Fibroblast of skin of scalp (primary cell): ENCODE data around the gene TRMT6.

Source experiments
- DNase-seq: peaks from one replicate; pipeline ENCODE4 v3.0.0-alpha.2; 2013

Gene TRMT6

GRCh38 chr20:5895626-5896025 is 54.7 kb downstream of the TRMT6 start:
- no peak for DNase-seq

DNA sequence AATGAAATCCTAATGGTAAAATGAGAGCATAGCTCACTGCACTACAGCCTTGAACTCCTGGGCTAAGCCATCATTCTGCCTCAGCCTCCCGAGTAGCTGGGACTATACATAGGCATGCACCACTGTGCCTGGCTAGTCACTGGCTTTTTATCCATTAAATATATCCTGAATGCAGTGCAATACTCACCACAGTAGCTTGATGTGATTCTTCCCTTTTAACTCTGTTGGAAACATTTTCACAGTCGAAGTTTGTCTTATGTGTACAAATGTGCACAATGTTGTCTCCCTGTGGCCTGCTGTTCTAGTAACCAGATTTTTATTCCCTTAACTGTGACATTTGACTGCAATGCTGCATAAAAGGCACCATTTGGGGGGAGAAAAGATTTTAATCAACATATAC is 56.7 kb downstream of the TRMT6 start:
- DNase-seq: no peak

GRCh38 chr20:5893052-5893451 is 57.3 kb downstream of the TRMT6 start:
- no peak for DNase-seq

DNA sequence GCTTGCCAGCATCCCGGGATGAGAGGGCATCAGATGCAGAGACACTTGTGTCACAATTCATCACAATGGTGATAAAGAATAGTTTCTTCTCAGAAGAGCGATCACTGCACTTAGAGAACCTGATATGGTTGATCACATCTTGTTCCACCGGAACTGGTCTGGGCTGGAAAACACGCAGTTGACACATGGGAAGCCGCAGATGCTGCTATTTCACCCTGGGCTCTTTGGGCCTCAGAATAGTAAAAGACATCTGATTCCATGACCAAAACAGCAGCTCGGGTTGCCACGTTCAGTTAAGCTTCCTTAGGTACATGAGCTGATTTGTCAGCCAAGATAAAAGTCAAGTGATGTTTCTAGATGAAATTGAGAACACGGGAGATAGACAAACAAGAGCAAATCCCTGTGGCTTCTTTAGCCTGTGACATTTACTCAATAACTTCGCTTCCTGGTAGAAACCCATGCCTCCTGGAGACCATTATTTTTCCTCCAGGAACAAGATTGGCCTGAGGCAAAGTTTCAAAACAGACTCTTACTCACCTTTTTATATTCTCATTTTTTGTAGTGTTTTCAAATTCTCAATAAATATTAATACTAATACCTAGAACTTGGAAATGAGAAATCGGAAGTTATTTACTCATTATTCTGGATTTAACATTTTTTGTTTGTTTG is 59.4 kb downstream of the TRMT6 start:
- DNase-seq: no peak

DNA sequence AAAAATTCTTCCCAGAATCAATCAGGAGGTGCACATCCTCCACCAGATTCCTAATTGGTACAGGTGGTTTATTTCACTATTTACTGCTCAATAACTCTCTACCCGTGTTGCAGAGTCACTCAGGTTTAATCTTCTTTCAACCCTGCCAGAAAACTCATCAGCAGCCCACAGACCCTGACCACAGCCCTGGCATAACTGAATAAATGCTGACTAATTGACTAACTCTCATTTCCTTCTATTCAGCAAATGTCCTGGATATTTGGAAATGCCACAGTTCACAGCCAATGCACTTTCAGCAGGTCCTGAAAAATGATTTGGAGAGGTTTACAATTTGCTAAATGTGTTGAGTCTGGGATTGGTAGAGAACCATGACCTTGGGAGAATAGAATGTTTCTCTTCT is 62.3 kb downstream of the TRMT6 start:
- no peak for DNase-seq

DNA sequence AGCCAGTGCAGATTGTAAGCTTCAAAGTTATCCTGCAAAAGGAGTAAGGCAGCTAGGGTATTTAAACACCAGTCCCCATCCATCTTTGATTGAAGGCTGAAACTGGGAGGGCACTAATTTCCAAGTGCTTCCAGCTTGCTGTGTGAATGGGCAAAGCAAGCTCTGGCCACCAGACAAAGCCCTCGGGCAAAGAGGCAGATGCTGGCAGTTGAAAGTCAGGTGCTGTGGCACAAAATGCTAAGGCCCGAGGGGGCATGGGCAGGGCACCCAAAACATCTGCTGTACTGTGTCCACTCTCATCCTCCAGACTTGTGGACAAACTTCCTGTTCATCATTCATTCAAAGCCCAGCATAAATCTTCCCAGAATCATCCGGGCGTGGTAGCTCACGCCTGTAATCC is 62.9 kb downstream of the TRMT6 start:
- DNase-seq: no peak
